ENCODE results near the gene ABL1. TPM values are rescaled to one million over a fixed set of nuclear protein-coding genes. Genes with fewer than 3 reads are reported as not detected.

ABL1 gene
- polyA plus RNA-seq, 1 of the 3 experiments (the other 2 are of a cell fraction), result 24.6 TPM

GRCh38 chr9:130912932-130913598 is 78.0 kb downstream of the ABL1 start:
- 90% methylated on average over 22 of the region's 38 CpGs for WGBS (ENCODE audit: low lambda C conversion rate)
- CTCF ChIA-PET, result interaction anchor here (0.5 to 2.4 kb wide), 4 partner anchors 47 to 85 kb away, joined by 3 to 11 read pairs (median 5); no protein-coding TSS in a partner anchor

GRCh38 chr9:130913599-130914416 is 78.8 kb downstream of the ABL1 start:
- H3K9ac ChIP-seq, result no peak overlapping the region

More at GRCh38 chr9:130912932-130913598, 78.0 kb downstream of the ABL1 start:
- no peak for TF ChIP-seq TAF1 (IDR thresholded peaks at IDR 0.05; ENCODE audit: borderline replicate concordance, low read depth, low read length)
- no peak for TF ChIP-seq JUND (IDR thresholded peaks at IDR 0.05)
- TF ChIP-seq RAD21 (IDR thresholded peaks at IDR 0.05; ENCODE audit: low read length), result no peak
- H3K9ac ChIP-seq, result no peak overlapping the region
- H3K9me2 ChIP-seq, result no peaks in the 10 kb centered on the region
- no peaks in the 10 kb centered on the region for H3K27me3 ChIP-seq (ENCODE audit: insufficient read depth)
- no peak for DNase-seq
- no peak overlapping the region for H2AFZ ChIP-seq (ENCODE audit: low read depth)
- no peaks in the 10 kb centered on the region for H3K79me2 ChIP-seq (ENCODE audit: insufficient read depth)
- H3K27ac ChIP-seq (ENCODE audit: low read depth in 2 of 2, low read length in 1 of 2), result no peak overlapping the region
- no peaks in the 10 kb centered on the region for H4K20me1 ChIP-seq (ENCODE audit: insufficient read depth)
- no peak overlapping the region for H3K4me2 ChIP-seq
- no peaks in the 10 kb centered on the region for H3F3A ChIP-seq (replicated peaks; ENCODE audit: insufficient read depth)
- peaks cover 0 to 3% of the 10 kb centered on the region in 2 experiments; a peak in 1 of 4 replicates for H3K4me1 ChIP-seq (ENCODE audit: control insufficient read depth in 1 of 2, insufficient read depth in 2 of 2, low read depth in 1 of 2, low read length in 1 of 2)
- POLR2A ChIA-PET, result no interaction called here
- H3K9me3 ChIP-seq, result no peaks in the 10 kb centered on the region
- no peaks in the 10 kb centered on the region for H3K36me3 ChIP-seq (replicated peaks in 1 of 2; ENCODE audit: control insufficient read depth in 1 of 2, insufficient read depth in 2 of 2, low read length in 1 of 2)
- H3K4me3 ChIP-seq (ENCODE audit: low read depth in 2 of 2, low read length in 1 of 2), result no peak overlapping the region

More at GRCh38 chr9:130913599-130914416, 78.8 kb downstream of the ABL1 start:
- Histone ChIP-seq H3K79me2 (ENCODE audit: insufficient read depth) (no peaks in the 10 kb centered on the region), H3K9me3 (no peaks in the 10 kb centered on the region), H3K9me2 (no peaks in the 10 kb centered on the region), H3K4me3 (ENCODE audit: low read depth in 2 of 2, low read length in 1 of 2) (no peak overlapping the region), H3K4me1 (ENCODE audit: control insufficient read depth in 1 of 2, insufficient read depth in 2 of 2, low read depth in 1 of 2, low read length in 1 of 2) (no peaks in the 10 kb centered on the region), H3F3A (replicated peaks; ENCODE audit: insufficient read depth) (no peaks in the 10 kb centered on the region), H3K27ac (ENCODE audit: low read depth in 2 of 2, low read length in 1 of 2) (no peak overlapping the region), H3K36me3 (replicated peaks in 1 of 2; ENCODE audit: control insufficient read depth in 1 of 2, insufficient read depth in 2 of 2, low read length in 1 of 2) (no peaks in the 10 kb centered on the region), H3K4me2 (no peak overlapping the region), H2AFZ (ENCODE audit: low read depth) (no peak overlapping the region), H3K27me3 (ENCODE audit: insufficient read depth) (no peaks in the 10 kb centered on the region), H4K20me1 (ENCODE audit: insufficient read depth) (no peaks in the 10 kb centered on the region)
- CTCF ChIA-PET, result interaction anchor here (1.0 to 2.4 kb wide), 3 partner anchors 47 to 84 kb away, joined by 4 to 11 read pairs (median 6); no protein-coding TSS in a partner anchor
- no peak for DNase-seq
- WGBS (ENCODE audit: low lambda C conversion rate), result 65% methylated on average over 14 of the region's 23 CpGs
- no peak for TF ChIP-seq YY1 (IDR thresholded peaks at IDR 0.05; ENCODE audit: low read depth)
- no peak for TF ChIP-seq SMC3 (IDR thresholded peaks at IDR 0.05; ENCODE audit: low read depth, low read length)
- TF ChIP-seq MXI1 (IDR thresholded peaks at IDR 0.05; ENCODE audit: low read depth, low read length), result no peak
- TF ChIP-seq NRF1 (IDR thresholded peaks at IDR 0.05; ENCODE audit: low read depth, low read length), result no peak
- TF ChIP-seq REST (IDR thresholded peaks at IDR 0.05; ENCODE audit: low read depth, low read length), result no peak
- no peak for TF ChIP-seq JUND (IDR thresholded peaks at IDR 0.05)
- TF ChIP-seq RFX5 (IDR thresholded peaks at IDR 0.05; ENCODE audit: low read length), result no peak
- TF ChIP-seq EZH2phosphoT487 (IDR thresholded peaks at IDR 0.05; ENCODE audit: borderline replicate concordance, low read depth), result no peak
- no peak for TF ChIP-seq MEF2A (IDR thresholded peaks at IDR 0.05; ENCODE audit: borderline replicate concordance, low read depth)
- no peak for TF ChIP-seq TAF1 (IDR thresholded peaks at IDR 0.05; ENCODE audit: borderline replicate concordance, low read depth, low read length)
- TF ChIP-seq RAD21 (IDR thresholded peaks at IDR 0.05; ENCODE audit: low read length), result no peak
- TF ChIP-seq NFIC (IDR thresholded peaks at IDR 0.05; ENCODE audit: borderline replicate concordance), result no peak
- TF ChIP-seq CTCF (IDR thresholded peaks at IDR 0.05), result no peak
- TF ChIP-seq TCF12 (IDR thresholded peaks at IDR 0.05), result no peak
- TF ChIP-seq ZBTB33 (IDR thresholded peaks at IDR 0.05; ENCODE audit: borderline replicate concordance, low read depth), result no peak
- no peak for TF ChIP-seq RCOR1 (IDR thresholded peaks at IDR 0.05; ENCODE audit: low read length)
- POLR2A ChIA-PET, result no interaction called here

All from SK-N-SH (cell line).